ENCODE data around the gene PATZ1. TPM values are rescaled to one million over a fixed set of nuclear protein-coding genes. Genes with fewer than 3 reads are reported as not detected.

The PATZ1 gene
- total RNA-seq, 1 experiment from 2014 or later = 60.5 TPM

DNA sequence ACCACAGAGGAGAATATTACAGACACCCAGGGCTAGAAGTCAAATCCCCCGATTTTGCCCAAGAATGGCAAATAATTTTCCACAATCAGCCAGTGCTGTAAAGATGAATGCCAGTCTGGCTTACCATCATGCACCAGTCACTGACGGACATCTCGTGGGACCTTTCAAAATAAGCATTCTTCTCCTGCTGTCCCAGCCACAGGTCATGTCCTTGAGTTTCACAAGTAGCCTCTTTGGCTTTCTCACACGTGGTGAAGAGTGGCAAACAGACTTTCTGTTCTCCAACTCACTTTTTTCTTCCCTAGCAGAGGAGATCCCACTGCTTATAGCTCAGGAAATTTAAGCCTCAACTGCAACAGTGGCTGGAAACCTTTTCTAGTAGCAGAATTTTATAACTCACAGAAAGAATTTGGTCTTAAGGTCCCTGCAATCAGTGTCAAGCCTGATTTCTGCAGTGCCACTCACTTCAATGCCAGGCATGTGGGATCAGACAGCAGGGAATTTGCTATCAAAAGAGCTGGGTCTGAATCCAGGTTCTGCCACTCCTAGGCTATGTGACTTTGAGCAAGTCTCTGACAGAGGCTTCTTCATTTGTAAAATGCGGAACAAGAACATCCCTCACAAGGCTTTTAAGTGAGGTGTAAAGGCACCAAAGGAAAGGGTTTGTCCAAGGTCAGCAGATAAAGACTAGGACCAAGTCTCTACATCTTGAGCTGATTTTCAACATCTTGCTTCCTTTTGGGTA, 57.5 kb downstream of the PATZ1 start:
- Mint-ChIP-seq H3K36me3 (no peaks in the 10 kb centered on the region), H3K4me1 (peaks cover 32% of the 10 kb centered on the region), H3K4me3 (no peak overlapping the region), H3K27me3 (ENCODE audit: low read depth) (peaks cover 25% of the 10 kb centered on the region), H3K27ac (no peak overlapping the region), H3K9me3 (no peaks in the 10 kb centered on the region)
- ATAC-seq (no peak), DNase-seq (ENCODE audit: low spot score) (no peak)
- ChIA-PET POLR2A (no interaction called here), CTCF (interaction anchor here (1.4 to 3.0 kb wide), 2 partner anchors 16 to 25 kb away, joined by 5 to 22 read pairs; no protein-coding TSS in a partner anchor)
- no peak for TF ChIP-seq CBFB (CRISPR knock-in tag; IDR thresholded peaks at IDR 0.05; ENCODE audit: low read depth)
- TF ChIP-seq, protein P1, sequence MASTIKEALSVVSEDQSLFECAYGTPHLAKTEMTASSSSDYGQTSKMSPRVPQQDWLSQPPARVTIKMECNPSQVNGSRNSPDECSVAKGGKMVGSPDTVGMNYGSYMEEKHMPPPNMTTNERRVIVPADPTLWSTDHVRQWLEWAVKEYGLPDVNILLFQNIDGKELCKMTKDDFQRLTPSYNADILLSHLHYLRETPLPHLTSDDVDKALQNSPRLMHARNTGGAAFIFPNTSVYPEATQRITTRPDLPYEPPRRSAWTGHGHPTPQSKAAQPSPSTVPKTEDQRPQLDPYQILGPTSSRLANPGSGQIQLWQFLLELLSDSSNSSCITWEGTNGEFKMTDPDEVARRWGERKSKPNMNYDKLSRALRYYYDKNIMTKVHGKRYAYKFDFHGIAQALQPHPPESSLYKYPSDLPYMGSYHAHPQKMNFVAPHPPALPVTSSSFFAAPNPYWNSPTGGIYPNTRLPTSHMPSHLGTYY (CRISPR knock-in tag; IDR thresholded peaks at IDR 0.05) = no peak
- no peak for TF ChIP-seq ZNF396 (CRISPR knock-in tag; IDR thresholded peaks at IDR 0.05; ENCODE audit: borderline replicate concordance)
- no peak for TF ChIP-seq PRRX2 (CRISPR knock-in tag; IDR thresholded peaks at IDR 0.05)
- TF ChIP-seq GTF2I (CRISPR knock-in tag; conservative IDR thresholded peaks at IDR 0.05) = no peak
- no peak for TF ChIP-seq RORB (CRISPR knock-in tag; IDR thresholded peaks at IDR 0.05)
- TF ChIP-seq, protein P2, sequence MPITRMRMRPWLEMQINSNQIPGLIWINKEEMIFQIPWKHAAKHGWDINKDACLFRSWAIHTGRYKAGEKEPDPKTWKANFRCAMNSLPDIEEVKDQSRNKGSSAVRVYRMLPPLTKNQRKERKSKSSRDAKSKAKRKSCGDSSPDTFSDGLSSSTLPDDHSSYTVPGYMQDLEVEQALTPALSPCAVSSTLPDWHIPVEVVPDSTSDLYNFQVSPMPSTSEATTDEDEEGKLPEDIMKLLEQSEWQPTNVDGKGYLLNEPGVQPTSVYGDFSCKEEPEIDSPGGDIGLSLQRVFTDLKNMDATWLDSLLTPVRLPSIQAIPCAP (CRISPR knock-in tag; IDR thresholded peaks at IDR 0.05) = no peak
- no peak for TF ChIP-seq FOXJ3 (CRISPR knock-in tag; IDR thresholded peaks at IDR 0.05; ENCODE audit: borderline replicate concordance)
- TF ChIP-seq, protein P3, sequence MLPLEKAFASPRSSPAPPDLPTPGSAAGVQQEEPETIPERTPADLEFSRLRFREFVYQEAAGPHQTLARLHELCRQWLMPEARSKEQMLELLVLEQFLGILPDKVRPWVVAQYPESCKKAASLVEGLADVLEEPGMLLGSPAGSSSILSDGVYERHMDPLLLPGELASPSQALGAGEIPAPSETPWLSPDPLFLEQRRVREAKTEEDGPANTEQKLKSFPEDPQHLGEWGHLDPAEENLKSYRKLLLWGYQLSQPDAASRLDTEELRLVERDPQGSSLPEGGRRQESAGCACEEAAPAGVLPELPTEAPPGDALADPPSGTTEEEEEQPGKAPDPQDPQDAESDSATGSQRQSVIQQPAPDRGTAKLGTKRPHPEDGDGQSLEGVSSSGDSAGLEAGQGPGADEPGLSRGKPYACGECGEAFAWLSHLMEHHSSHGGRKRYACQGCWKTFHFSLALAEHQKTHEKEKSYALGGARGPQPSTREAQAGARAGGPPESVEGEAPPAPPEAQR (CRISPR knock-in tag; IDR thresholded peaks at IDR 0.05) = no peak

DNA sequence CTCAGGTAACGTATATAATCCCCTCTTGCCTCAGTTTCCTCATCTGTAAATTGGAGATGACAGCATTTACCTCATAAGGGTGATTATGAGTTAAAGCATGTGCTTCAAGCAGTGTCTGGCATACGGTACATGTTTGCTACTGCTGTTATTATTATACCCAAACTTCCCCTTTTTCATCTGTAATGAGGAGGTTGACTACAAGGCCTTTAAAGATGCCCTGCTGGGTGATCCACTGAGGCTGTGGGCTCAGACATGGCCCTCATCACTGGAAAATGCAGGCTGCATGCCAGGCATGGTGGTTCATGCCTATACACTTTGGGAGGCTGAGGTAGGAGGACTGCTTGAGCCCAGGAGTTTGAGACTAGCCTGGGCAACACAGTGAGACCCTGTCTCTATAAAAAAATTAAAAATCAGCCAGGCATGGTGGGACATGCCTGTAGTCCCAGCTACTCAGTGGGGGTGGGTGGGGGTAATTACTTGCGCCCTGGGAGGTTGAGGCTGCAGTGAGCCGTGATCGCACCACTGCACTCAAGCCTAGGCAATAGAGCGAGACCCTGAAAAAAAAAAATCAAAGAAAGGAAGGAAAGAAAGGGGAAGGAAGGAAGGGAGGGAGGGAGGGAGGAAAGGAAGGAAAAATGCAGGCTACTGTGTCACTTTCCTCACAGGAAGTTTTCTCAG, 58.2 kb downstream of the PATZ1 start:
- ATAC-seq (no peak), DNase-seq (ENCODE audit: low spot score) (no peak)
- H3K9me3 Mint-ChIP-seq = no peaks in the 10 kb centered on the region
- peaks cover 25% of the 10 kb centered on the region for H3K27me3 Mint-ChIP-seq (ENCODE audit: low read depth)
- no peaks in the 10 kb centered on the region for H3K36me3 Mint-ChIP-seq
- ChIA-PET POLR2A (no interaction called here), CTCF (interaction anchor here (1.4 to 3.0 kb wide), 2 partner anchors 15 to 25 kb away, joined by 5 to 22 read pairs; no protein-coding TSS in a partner anchor)
- H3K4me3 Mint-ChIP-seq = no peak overlapping the region
- TF ChIP-seq, protein P4, sequence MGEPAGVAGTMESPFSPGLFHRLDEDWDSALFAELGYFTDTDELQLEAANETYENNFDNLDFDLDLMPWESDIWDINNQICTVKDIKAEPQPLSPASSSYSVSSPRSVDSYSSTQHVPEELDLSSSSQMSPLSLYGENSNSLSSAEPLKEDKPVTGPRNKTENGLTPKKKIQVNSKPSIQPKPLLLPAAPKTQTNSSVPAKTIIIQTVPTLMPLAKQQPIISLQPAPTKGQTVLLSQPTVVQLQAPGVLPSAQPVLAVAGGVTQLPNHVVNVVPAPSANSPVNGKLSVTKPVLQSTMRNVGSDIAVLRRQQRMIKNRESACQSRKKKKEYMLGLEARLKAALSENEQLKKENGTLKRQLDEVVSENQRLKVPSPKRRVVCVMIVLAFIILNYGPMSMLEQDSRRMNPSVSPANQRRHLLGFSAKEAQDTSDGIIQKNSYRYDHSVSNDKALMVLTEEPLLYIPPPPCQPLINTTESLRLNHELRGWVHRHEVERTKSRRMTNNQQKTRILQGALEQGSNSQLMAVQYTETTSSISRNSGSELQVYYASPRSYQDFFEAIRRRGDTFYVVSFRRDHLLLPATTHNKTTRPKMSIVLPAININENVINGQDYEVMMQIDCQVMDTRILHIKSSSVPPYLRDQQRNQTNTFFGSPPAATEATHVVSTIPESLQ (CRISPR knock-in tag; IDR thresholded peaks at IDR 0.05) = no peak
- TF ChIP-seq SMAD3 (CRISPR knock-in tag; IDR thresholded peaks at IDR 0.05; ENCODE audit: borderline replicate concordance) (no peak), ZNF121 (CRISPR knock-in tag; IDR thresholded peaks at IDR 0.05) (0 out of 2 replicates have a peak, but pooled peaks have one; percentile 3)
- TF ChIP-seq, protein P2 (CRISPR knock-in tag; IDR thresholded peaks at IDR 0.05) = no peak
- H3K4me1 Mint-ChIP-seq = peaks cover 31% of the 10 kb centered on the region
- H3K27ac Mint-ChIP-seq = no peak overlapping the region

All from WTC11 (cell line).